ENCODE data around the gene ATP5MC2. TPM values are rescaled to one million over a fixed set of nuclear protein-coding genes. Genes with fewer than 3 reads are reported as not detected.

ATP5MC2 gene
- total RNA-seq, 1 experiment from 2014 or later, result 173 TPM

GRCh38 chr12:53624458-53624857 lies 51.4 kb downstream of the ATP5MC2 start:
- intact Hi-C loops (cut with micrococcal nuclease; ENCODE audit: unreplicated experiment), result loop anchor here (10.0 kb wide), 1 partner anchor 50 kb away; the partner anchor contains the start of gene ATP5MC2
- Mint-ChIP-seq H3K4me1 (ENCODE audit: low read depth, unreplicated experiment) (peaks cover 16% of the 10 kb centered on the region), H3K9me3 (ENCODE audit: low read depth, unreplicated experiment) (no peaks in the 10 kb centered on the region), H3K36me3 (ENCODE audit: insufficient read depth, unreplicated experiment) (peaks cover 18% of the 10 kb centered on the region), H3K4me3 (ENCODE audit: low read depth, unreplicated experiment) (peak overlapping the region; percentile 84), H3K27ac (ENCODE audit: unreplicated experiment) (no peak overlapping the region), H3K27me3 (ENCODE audit: unreplicated experiment) (no peaks in the 10 kb centered on the region)
- no peak for DNase-seq
- TSS peak; percentile 39 for BruUV-seq (replicated peaks)
- TF ChIP-seq CTCF (IDR thresholded peaks at IDR 0.05; ENCODE audit: unreplicated experiment), result no peak
- CTCF ChIA-PET, result no interaction called here

- Mint-ChIP-seq H3K9me3 (ENCODE audit: low read depth, unreplicated experiment) (no peaks in the 10 kb centered on the region), H3K27me3 (ENCODE audit: unreplicated experiment) (no peaks in the 10 kb centered on the region), H3K4me1 (ENCODE audit: low read depth, unreplicated experiment) (peaks cover 16% of the 10 kb centered on the region), H3K4me3 (ENCODE audit: low read depth, unreplicated experiment) (peak overlapping the region; percentile 57), H3K36me3 (ENCODE audit: insufficient read depth, unreplicated experiment) (peaks cover 18% of the 10 kb centered on the region), H3K27ac (ENCODE audit: unreplicated experiment) (peak overlapping the region; percentile 24)
- TF ChIP-seq CTCF (IDR thresholded peaks at IDR 0.05; ENCODE audit: unreplicated experiment), result no peak
- no TSS peak for BruUV-seq (replicated peaks)
- DNase-seq, result no peak
- intact Hi-C loops (cut with micrococcal nuclease; ENCODE audit: unreplicated experiment), result loop anchor here (10.0 kb wide), 1 partner anchor 51 kb away; the partner anchor contains the start of gene ATP5MC2
- CTCF ChIA-PET, result interaction anchor here (1.3 kb wide), 1 partner anchor 80 kb away, joined by 5 read pairs; no protein-coding TSS in a partner anchor
These were observed 52.1 kb downstream of the ATP5MC2 start for GRCh38 chr12:53623548-53624385.

GRCh38 chr12:53622724-53623123 lies 53.2 kb downstream of the ATP5MC2 start:
- Mint-ChIP-seq H3K4me3 (ENCODE audit: low read depth, unreplicated experiment) (no peak overlapping the region), H3K27me3 (ENCODE audit: unreplicated experiment) (no peaks in the 10 kb centered on the region), H3K4me1 (ENCODE audit: low read depth, unreplicated experiment) (peaks cover 16% of the 10 kb centered on the region), H3K27ac (ENCODE audit: unreplicated experiment) (no peak overlapping the region), H3K9me3 (ENCODE audit: low read depth, unreplicated experiment) (no peaks in the 10 kb centered on the region), H3K36me3 (ENCODE audit: insufficient read depth, unreplicated experiment) (peaks cover 18% of the 10 kb centered on the region)
- no peak for TF ChIP-seq CTCF (IDR thresholded peaks at IDR 0.05; ENCODE audit: unreplicated experiment)
- CTCF ChIA-PET, result interaction anchor here (1.3 kb wide), 1 partner anchor 79 kb away, joined by 5 read pairs; no protein-coding TSS in a partner anchor
- no peak for DNase-seq
- BruUV-seq (replicated peaks), result no TSS peak
- intact Hi-C loops (cut with micrococcal nuclease; ENCODE audit: unreplicated experiment), result loop anchor here (10.0 kb wide), 1 partner anchor 52 kb away; the partner anchor contains the start of gene ATP5MC2

- peaks cover under 1% of the 10 kb centered on the region for H3K4me1 Mint-ChIP-seq (ENCODE audit: low read depth, unreplicated experiment)
- no peak overlapping the region for H3K4me3 Mint-ChIP-seq (ENCODE audit: low read depth, unreplicated experiment)
- no peak for TF ChIP-seq CTCF (IDR thresholded peaks at IDR 0.05; ENCODE audit: unreplicated experiment)
- CTCF ChIA-PET, result no interaction called here
- no peaks in the 10 kb centered on the region for H3K9me3 Mint-ChIP-seq (ENCODE audit: low read depth, unreplicated experiment)
- peaks cover 7% of the 10 kb centered on the region for H3K36me3 Mint-ChIP-seq (ENCODE audit: insufficient read depth, unreplicated experiment)
- no peak overlapping the region for H3K27ac Mint-ChIP-seq (ENCODE audit: unreplicated experiment)
- BruUV-seq (replicated peaks), result no TSS peak
- intact Hi-C loops (cut with micrococcal nuclease; ENCODE audit: unreplicated experiment), result no loop called here
- DNase-seq, result no peak
- no peaks in the 10 kb centered on the region for H3K27me3 Mint-ChIP-seq (ENCODE audit: unreplicated experiment)
These were observed 57.6 kb downstream of the ATP5MC2 start for GRCh38 chr12:53618275-53618674.

All from Calu3 (cell line).